Effector memory CD4-positive, alpha-beta T cell (primary cell): ENCODE measurements around the gene NOC4L.

ENCODE experiments used
- DNase-seq, 3 donors: peaks; one replicate each; pipeline ENCODE4 v3.0.0-alpha.2; 2020
- H3K27ac ChIP-seq: 2 replicates; pipeline ENCODE4 v1.7.0; 2013; ENCODE audit warnings: mild to moderate bottlenecking, low read length, moderate library complexity; ENCODE audit not compliant: insufficient read depth, poor library complexity, severe bottlenecking
- H3K27me3 ChIP-seq: replicated peaks from 2 replicates; pipeline ENCODE4 v1.7.0; 2013; ENCODE audit warnings: mild to moderate bottlenecking, low read length; ENCODE audit not compliant: insufficient read depth, control insufficient read depth, poor library complexity, severe bottlenecking
- H3K36me3 ChIP-seq: 2 replicates; pipeline ENCODE4 v1.7.0; 2013; ENCODE audit warnings: mild to moderate bottlenecking, low read length, moderate library complexity; ENCODE audit not compliant: control insufficient read depth, insufficient read depth
- H3K4me1 ChIP-seq: 2 replicates; pipeline ENCODE4 v1.7.0; 2013; ENCODE audit warnings: low read length, mild to moderate bottlenecking; ENCODE audit not compliant: control insufficient read depth, insufficient read depth, poor library complexity, severe bottlenecking
- H3K4me3 ChIP-seq: 2 replicates; pipeline ENCODE4 v1.7.0; 2013; ENCODE audit warnings: low read length, low read depth, mild to moderate bottlenecking; ENCODE audit not compliant: insufficient read depth, poor library complexity, severe bottlenecking
- H3K9me3 ChIP-seq: 2 replicates; pipeline ENCODE4 v1.7.0; 2013; ENCODE audit warnings: mild to moderate bottlenecking, low read length, moderate library complexity; ENCODE audit not compliant: control insufficient read depth

The NOC4L gene

GRCh38 chr12:132123970-132124765 is 20.1 kb upstream of the NOC4L start:
- no peaks in the 10 kb centered on the region for H3K9me3 ChIP-seq
- H3K36me3 ChIP-seq, result peaks cover 17% of the 10 kb centered on the region
- H3K27me3 ChIP-seq, result no peaks in the 10 kb centered on the region
- H3K4me1 ChIP-seq, result no peaks in the 10 kb centered on the region
- no peak for DNase-seq
- H3K4me3 ChIP-seq, result no peak overlapping the region
- no peak overlapping the region for H3K27ac ChIP-seq

GRCh38 chr12:132124766-132125425 is 19.4 kb upstream of the NOC4L start:
- H3K36me3 ChIP-seq, result peaks cover 17% of the 10 kb centered on the region
- no peaks in the 10 kb centered on the region for H3K27me3 ChIP-seq
- no peaks in the 10 kb centered on the region for H3K9me3 ChIP-seq
- H3K4me1 ChIP-seq, result no peaks in the 10 kb centered on the region
- H3K27ac ChIP-seq, result no peak overlapping the region
- no peak for DNase-seq
- no peak overlapping the region for H3K4me3 ChIP-seq

- H3K9me3 ChIP-seq, result no peaks in the 10 kb centered on the region
- no peak for DNase-seq
- H3K27me3 ChIP-seq, result no peaks in the 10 kb centered on the region
- H3K4me3 ChIP-seq, result no peak overlapping the region
- no peak overlapping the region for H3K27ac ChIP-seq
- no peaks in the 10 kb centered on the region for H3K4me1 ChIP-seq
- H3K36me3 ChIP-seq, result peaks cover 17% of the 10 kb centered on the region
These were observed 18.5 kb upstream of the NOC4L start for GRCh38 chr12:132125736-132126135.

DNA sequence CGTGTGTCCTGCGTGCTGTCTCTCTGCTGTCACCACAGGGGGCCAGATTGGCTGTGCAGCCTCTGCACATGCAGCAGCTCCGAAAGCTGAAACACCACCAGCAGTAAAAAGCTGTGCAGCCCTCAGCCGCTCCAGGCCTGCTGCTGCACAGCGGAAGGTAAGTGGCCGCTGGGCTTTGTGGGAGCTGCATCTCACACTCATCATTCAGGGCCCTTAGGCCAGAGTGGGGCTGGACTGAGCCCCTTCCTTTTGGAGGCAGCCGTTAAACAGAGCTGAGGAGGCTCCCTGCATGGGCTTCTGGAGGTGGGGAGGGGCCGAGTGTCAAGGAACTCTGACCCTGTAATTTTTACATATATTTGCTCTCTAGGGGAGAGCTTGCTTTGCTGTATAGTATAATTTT is 17.2 kb upstream of the NOC4L start:
- Histone ChIP-seq H3K9me3 (no peaks in the 10 kb centered on the region), H3K27me3 (no peaks in the 10 kb centered on the region), H3K4me3 (no peak overlapping the region), H3K4me1 (no peaks in the 10 kb centered on the region), H3K27ac (no peak overlapping the region), H3K36me3 (peaks cover 17% of the 10 kb centered on the region)
- DNase-seq, result no peak

GRCh38 chr12:132129007-132129406 is 15.2 kb upstream of the NOC4L start:
- DNase-seq, result no peak
- no peak overlapping the region for H3K4me3 ChIP-seq
- H3K4me1 ChIP-seq, result no peaks in the 10 kb centered on the region
- no peaks in the 10 kb centered on the region for H3K27me3 ChIP-seq
- no peak overlapping the region for H3K27ac ChIP-seq
- peaks cover 17% of the 10 kb centered on the region for H3K36me3 ChIP-seq
- H3K9me3 ChIP-seq, result no peaks in the 10 kb centered on the region

GRCh38 chr12:132130690-132131089 is 13.6 kb upstream of the NOC4L start:
- DNase-seq, result no peak
- H3K36me3 ChIP-seq, result peaks cover 9% of the 10 kb centered on the region
- no peak overlapping the region for H3K27ac ChIP-seq

DNA sequence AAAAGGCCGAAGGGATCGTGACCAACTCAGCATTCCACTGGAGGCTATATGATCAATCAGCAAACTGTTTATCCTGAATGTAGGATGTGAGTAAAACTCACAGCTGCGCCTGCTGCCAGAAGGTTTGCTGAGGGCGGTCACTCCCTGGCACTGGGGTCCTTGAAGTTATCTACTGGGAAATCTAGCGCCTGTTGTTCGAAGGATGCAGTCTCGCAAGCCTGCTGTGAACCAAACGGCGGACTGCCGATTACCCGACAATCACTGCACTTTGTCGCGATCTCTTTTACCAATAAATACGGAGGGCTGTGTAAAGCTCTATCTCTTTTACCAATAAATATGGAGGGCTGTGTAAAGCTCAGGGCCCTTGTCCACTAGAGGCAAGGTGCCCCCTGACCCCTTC is 13.0 kb upstream of the NOC4L start:
- Histone ChIP-seq H3K27ac (no peak overlapping the region), H3K27me3 (no peaks in the 10 kb centered on the region), H3K9me3 (no peaks in the 10 kb centered on the region), H3K4me1 (no peaks in the 10 kb centered on the region), H3K4me3 (no peak overlapping the region), H3K36me3 (peaks cover 5% of the 10 kb centered on the region)
- DNase-seq, result no peak

More at GRCh38 chr12:132130690-132131089, 13.6 kb upstream of the NOC4L start:
- H3K4me3 ChIP-seq, result no peak overlapping the region
- H3K27me3 ChIP-seq, result no peaks in the 10 kb centered on the region
- H3K9me3 ChIP-seq, result no peaks in the 10 kb centered on the region
- H3K4me1 ChIP-seq, result no peaks in the 10 kb centered on the region

DNA sequence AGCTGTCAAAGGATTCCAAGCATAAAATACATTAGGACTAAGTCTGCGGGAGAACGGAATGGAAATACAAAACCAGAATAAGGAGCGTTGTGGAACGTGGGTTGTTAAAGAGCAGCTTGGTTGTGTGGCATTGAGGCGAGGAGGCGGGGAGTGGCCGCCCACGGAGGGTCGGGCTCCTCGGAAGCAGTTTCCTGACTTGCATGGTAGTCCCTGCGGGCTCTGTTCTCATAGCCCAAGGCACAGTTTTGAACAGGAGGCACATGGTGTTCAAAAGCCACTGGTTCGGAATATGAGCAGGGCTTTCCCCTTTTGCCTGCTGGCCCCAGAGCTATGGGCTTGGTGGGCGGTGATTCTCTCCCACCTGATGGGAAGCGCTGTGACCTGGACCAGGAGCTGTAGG is 12.3 kb upstream of the NOC4L start:
- no peak overlapping the region for H3K4me3 ChIP-seq
- H3K4me1 ChIP-seq, result no peaks in the 10 kb centered on the region
- no peak for DNase-seq
- no peak overlapping the region for H3K27ac ChIP-seq
- H3K27me3 ChIP-seq, result no peaks in the 10 kb centered on the region
- H3K36me3 ChIP-seq, result peaks cover 3% of the 10 kb centered on the region
- H3K9me3 ChIP-seq, result no peaks in the 10 kb centered on the region

GRCh38 chr12:132132609-132133430 is 11.4 kb upstream of the NOC4L start:
- no peak for DNase-seq
- Histone ChIP-seq H3K27ac (no peak overlapping the region), H3K4me3 (no peak overlapping the region), H3K4me1 (no peaks in the 10 kb centered on the region), H3K9me3 (no peaks in the 10 kb centered on the region), H3K27me3 (no peaks in the 10 kb centered on the region), H3K36me3 (peaks cover 2% of the 10 kb centered on the region)
